CD4-positive, alpha-beta T cell treated with Interleukin-4 for 1 hour (primary cell): ENCODE data around the gene ELK3.
A peak's percentile ranks its signal among the peaks of the same experiment; 100 is the strongest.

Experiments
- DNase-seq, 2 donors: peaks; one replicate each; pipeline ENCODE4 v3.0.0-alpha.2; 2020 to 2022

Gene ELK3

DNA sequence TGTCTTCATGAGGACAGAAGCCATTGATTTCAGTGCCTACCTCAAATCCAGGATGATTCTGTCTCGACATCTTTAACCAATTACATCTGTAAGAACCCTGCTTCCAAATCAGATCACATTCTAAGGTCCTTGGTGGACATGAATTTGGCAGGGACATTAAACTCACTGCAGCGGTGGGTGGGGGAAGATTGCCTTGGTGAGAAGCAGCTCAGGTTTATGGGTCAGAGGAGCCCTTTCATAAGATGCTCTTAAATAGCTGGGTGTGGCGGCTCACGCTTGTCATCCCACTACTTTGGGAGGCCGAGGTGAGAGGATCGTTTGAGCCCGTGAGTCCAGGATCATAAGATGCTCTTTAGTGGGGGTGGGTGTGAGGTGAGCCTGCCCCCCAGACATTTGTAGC is 42.9 kb downstream of the ELK3 start:
- DNase-seq, result no peak

DNA sequence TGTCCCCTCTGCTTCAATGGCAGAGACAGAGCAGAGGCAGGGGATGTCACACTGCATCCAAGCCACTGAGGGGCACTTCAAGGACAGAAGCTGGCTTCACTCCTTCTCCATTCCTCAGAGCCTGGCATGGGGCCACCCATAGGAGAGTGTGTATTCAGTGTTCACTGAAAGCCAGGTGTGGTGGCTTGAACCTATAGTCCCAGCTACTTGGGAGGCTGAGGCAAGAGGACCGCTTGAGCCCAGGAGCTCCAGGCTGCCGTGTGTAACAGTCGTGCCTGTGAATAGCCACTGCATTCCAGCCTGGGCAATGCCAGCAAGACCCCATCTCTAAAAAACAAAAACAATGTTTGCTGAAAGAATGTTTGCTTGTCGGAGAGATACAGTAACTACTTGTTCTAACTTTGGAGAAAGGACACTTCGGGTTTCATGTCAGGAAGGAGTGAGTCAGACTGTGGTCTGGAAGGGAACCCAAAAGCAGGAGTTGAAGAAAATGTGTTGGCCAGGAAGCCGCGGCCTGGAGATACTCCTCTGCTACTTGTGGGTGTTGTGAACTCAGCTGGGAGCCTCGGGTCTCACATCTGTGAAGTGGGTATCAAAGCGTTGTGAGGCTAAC is 43.4 kb downstream of the ELK3 start:
- DNase-seq, result peak; percentile 64 to 71

DNA sequence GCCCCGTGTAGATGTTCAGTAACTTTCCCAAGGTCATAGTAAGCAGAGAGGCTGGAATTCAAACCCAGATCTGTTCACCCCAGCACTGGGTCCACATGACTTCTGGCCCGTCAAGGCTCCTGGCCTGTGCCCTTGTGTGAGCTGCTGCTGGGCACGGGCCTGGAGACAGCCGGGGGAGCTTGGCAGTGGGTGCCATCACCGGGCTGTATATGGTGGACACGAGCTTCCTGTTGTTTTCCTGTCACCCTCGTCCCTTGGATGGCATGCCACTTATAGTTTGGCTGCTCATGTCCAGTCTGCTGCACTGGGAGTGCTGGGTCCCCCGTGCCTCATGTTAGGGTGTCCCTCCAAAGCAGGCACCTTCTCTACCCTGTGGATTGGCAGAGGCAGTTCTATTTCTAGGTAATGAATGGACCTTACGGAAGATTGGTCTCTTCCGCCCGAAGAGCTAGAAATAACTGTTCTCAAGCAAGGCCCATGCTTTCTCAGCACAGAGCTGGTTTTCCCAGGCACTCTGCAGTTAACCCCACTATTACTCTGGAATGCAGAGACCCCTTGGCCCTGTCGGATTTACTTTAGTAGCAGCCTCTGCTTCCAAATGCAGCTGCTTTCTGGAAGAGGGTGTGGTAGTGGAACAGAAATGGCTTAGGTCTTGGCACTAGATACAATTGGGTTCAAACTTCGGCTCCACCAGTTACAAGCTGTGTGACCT is 44.3 kb downstream of the ELK3 start:
- no peak for DNase-seq

DNA sequence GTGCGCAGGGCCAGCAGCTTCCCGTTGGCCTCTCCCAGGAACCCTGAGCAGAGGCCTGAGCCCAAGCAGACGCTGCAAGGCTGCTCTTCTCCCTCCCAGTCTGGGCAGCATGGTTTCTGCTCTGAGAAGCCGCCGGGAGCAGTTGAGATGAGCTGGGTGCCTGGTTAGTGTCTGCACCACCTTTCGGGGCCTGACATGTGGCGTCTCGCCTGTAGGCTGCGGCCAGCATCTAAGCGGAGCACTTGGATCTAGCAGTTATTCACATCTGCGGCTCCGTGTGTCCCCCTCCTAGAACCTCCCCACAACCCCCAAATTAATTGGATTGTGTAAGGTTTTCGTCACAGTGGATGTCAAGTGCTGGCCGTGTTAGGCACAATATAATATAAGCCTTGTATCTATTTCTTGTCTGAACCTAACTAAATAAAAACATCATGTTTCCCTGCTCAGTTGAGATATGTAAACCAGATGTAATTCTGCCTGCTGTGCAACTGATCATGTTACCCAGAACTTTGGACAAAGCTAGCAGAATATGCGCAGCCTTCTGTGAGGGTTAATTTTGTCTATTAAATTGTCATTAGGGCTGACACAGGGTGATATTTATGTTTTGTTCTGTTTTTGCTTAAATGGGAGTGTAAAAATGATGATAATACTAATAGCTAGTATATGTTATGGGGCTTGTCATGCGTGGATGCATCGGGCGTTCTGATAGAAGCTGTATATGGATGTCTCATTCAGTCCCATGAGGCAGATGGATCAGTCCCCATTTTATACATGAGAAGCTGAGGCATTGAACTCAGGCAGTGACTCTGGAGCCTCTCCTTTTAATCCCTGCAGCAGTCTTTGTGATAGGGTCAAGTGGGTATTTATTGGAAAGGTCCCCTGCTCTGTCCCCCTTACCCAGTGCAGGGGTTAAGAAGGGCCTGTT is 45.8 kb downstream of the ELK3 start:
- DNase-seq, result no peak

DNA sequence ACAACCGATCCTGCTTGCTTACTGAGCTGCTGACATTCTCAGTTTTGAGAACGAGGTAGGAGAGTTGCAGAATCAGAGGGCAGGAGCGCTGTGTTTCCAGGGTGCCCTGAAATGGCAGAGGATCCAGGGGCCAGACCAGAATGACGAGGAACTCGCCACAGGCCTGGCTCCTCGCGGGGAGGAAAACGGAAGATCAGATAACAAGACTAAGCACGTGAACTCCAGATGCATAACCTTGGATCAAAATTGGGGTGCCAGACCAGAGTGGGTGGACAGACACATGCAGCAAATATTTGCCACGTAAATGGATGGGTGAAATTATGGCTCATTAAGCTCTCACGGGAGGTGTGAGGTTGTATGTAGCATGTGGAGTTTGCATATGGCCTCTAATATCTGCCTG is 46.5 kb downstream of the ELK3 start:
- no peak for DNase-seq

DNA sequence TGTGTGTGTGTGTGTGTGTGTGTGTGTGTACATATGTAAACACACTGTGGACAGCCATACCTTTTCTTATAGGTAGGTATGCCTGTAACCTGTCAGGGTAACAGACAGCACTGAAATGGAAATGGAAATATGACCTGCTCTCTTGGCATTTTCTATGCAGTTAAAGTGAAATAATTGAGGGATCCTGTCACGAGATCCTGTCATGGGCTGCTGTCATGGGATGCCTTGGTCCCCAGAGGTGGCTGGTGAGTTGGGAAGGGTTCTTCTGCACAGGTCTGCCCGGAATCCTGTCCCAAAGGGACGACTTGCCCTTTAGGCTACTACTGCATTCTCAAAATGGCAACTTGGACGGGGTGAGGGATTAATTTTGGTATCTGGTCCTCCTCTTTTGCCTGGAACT is 47.3 kb downstream of the ELK3 start:
- peak in 1 of 2 donors; percentile 45 for DNase-seq

DNA sequence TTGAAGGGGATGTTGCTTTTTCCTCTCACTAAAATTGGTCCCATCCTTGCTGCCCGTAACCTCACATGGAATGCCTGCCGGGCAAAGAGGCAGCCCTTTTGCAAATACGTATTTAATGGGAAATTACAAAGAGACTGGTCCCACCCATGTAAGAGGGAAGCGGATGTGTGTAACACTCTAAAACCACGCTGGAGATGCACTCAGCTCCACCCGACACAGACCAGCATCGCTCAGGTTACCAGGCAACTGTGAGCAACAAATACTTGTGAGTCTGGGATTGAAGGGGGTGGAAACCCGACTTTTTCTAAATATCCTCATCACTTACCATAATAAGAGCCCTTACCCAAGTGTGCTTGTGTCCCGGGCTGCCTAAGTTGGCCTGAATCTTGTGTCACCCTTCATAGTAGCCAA is 47.7 kb downstream of the ELK3 start:
- peak; percentile 92 to 95 for DNase-seq

DNA sequence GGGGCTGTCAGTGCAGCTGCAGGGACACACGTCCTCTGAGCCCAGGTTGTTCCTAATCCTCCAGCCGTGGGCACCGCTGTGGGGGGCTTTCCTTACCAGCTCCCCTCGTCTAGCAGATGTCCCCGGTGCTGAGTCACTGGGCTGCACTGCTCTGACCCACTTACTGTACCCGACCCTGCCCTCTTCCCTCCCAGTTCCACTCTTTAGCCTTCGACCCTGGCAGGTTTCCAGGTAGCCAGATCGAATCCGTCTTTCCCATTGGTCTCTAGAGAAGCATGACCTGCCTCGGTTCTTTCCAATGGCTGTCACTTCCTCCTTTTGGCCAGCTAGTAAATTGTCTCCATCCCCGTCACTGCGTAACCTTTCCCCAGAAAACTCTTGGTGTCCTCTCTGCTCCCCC is 48.4 kb downstream of the ELK3 start:
- peak; percentile 22 to 51 for DNase-seq

DNA sequence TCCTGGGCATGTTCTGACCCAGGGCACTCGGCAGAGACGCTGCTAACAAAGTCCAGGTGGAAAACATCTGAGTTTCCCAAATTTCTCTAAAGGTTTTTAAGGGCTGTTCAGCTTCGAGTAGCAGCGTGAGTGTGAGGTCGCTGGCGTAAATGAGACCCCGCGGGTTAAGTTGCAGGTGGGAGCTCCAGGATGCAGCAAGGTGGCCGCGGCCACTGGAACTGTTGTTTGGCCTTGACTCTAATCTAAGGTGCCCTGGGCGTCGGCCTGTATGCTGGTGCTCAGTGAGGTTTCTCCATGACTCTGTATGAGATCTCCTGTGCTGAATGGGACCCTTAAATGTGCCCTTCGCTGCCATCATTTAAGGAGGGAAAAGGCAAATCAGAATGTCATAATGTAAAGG is 50.7 kb downstream of the ELK3 start:
- DNase-seq, result no peak

DNA sequence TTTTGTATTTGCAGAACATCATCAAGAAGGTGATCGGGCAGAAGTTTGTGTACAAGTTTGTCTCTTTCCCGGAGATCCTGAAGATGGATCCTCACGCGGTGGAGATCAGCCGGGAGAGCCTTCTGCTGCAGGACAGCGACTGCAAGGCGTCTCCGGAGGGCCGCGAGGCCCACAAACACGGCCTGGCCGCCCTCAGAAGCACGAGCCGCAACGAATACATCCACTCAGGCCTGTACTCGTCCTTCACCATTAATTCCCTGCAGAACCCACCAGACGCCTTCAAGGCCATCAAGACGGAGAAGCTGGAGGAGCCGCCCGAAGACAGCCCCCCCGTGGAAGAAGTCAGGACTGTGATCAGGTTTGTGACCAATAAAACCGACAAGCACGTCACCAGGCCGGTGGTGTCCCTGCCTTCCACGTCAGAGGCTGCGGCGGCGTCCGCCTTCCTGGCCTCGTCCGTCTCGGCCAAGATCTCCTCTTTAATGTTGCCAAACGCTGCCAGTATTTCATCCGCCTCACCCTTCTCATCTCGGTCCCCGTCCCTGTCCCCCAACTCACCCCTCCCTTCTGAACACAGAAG is 52.8 kb downstream of the ELK3 start:
- no peak for DNase-seq

DNA sequence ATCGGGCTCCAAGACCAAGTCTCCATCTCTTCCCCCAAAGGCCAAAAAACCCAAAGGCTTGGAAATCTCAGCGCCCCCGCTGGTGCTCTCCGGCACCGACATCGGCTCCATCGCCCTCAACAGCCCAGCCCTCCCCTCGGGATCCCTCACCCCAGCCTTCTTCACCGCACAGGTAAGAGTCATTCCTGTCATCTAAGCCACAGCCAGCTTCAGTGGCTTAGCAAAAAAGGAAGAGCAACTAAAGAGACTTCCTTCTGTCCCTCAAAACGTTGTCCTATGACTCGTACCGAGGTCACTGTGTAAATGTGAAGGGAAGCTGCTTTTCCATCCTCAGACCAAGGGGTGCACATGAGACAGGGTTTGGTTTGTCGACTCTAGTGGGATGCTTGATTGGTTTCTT is 53.4 kb downstream of the ELK3 start:
- DNase-seq, result no peak

DNA sequence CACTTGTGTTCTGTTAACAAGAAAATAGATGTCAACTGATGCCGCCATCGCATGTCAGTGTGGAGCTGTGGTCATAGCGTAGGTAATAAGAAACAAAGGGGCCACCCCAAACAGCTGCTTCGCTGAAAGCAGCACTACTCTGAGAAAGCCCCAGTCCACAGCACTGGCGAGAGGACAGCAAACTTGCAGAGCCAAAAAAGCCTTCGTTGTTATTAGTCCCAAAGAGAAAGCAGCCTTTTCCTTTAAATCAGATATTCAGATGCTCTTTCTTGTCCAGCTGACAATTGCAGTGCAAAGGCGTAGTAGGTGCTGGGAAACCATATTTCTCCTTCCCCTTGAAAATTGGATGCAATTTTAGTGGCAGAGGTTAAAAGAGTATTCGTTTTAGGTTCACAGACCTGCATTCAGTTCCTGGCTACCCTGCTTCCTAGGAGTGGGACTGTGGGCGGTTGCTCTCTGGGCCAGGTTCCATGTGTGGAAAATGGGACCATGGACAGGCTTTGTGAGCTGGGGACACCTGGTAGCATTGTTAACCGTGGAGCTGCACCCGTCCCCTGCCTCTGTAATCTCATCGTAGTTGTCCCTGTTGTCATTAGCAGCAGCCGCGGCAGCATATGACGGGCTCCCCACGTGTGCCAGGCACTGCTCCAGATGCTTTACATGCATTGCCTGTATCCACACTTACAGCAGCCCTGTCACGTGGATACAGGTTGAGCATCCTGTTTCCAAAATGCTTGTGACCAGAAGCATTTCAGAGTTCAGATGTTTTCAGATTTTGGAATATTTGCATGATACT is 54.2 kb downstream of the ELK3 start:
- no peak for DNase-seq

DNA sequence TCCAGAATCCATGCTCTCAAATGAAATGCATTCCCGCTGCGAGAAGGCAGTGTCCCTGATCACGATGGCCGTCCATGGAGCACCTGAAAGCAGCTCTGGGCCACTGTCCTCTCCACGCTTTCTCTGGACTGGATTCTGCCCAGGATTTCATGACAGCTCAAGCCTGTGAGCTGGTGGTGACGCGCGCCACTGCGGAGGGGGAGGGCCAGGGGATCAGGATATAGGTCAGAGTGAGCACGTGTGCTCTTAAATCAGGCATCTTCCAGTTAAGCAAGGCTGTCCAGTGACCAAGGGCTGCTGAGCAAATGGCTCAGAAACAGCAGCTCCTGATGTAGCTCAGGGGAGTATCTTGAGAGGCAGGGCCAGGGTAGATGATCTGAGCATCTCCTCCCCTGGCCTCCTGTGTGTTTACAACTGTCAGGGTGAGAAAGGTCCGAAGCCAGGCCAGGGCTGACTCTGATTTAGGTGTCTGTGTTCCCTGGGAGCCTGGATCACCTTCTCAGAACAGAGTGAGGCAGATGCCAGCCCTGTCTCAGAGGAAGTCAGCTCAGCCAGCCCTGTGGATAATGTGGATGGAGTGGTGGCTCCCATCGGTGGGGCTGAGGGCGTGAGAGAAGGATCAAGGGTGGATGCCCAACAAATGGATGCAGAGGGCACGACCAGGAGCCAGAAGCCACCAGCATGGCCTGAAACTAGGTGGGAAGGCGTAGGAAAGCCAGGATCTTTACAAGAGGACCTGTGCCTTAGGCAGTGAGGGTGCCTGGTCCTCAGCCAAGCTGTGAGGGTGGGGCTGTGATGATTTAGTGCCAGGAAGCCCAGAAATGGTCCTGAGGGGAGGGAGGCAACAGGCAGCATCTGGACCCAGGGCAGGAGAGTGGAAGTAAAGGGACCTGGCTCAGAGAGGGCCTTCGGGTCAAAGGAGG is 55.3 kb downstream of the ELK3 start:
- DNase-seq, result no peak

DNA sequence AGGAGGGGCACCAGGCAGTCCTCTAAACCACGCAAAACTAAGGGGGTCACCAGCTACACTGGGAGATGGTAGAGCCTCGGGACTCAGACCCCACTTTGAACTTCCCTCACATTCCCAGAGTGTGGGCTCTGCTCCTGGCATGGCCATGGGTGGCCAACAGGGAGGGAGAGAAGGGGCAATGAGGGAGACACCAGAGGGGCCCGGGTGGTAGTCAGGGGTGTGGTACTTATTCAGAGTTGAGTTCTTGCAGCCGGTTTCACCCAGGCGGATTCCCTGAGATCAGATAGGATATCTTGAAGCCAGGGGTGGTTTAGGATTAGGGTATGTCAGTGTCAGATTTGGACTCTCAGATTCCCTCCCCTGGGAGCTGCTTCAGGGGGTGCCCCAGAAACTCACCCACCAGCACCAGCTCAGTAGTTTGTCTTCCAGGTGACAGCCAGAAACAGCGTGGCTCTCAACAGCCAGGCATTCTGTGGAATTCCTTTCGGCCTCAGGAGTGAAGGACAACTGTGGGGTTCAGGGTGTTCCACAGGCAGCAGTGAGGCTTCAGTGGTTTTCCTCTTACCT is 56.0 kb downstream of the ELK3 start:
- no peak for DNase-seq

DNA sequence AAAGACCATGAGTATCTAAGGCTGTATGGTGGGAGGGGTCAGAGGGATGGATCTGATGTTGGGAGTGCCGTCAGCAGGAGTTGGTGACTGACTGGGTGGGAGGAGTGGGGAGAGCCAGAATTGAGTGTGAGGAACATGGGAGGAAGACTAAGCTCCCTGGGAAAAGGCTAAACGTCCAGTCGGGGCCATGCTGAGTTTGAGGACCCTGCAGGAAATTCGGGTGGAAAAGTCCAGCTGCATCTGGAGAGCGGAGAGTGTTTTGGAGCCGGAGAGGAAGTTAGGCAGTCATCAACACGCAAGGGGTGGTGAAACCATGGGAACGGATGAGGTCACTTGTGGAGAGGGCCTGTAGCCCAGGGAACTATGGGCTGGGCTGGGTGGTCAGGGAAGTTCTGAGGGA is 60.9 kb downstream of the ELK3 start:
- DNase-seq, result no peak

DNA sequence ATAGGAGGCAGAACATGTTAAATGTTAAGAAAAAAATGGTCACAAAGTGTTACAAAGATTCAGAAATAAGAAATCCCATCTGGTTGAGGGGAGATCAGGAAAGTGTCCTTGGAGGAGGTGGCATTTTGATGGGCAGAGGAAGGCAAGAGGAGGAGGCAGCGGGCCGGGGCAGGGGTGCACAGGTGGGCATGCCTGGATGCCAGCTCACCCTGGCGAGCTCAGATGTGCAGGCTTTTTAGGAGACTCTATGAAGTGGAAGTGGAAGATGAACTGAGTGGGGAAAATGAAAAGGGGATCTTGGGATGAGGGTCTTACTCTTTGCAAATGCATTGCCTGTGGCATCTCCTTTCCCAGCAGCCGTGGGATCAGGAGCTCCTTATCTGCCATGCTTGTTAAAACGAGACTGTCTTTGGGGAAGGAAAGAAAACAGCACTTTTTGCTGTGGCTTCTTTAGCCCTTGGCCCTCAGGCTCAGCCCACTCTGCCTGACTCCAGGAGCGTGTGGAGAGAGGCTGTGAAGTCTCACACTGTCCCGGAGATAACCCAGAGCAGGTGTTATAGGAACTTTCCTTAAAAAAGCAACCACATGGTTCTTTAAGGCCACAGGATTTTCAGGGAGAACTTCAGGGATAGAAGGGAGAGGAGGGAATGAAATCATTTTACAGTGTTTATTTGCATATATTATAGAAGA is 62.6 kb downstream of the ELK3 start:
- DNase-seq, result no peak

DNA sequence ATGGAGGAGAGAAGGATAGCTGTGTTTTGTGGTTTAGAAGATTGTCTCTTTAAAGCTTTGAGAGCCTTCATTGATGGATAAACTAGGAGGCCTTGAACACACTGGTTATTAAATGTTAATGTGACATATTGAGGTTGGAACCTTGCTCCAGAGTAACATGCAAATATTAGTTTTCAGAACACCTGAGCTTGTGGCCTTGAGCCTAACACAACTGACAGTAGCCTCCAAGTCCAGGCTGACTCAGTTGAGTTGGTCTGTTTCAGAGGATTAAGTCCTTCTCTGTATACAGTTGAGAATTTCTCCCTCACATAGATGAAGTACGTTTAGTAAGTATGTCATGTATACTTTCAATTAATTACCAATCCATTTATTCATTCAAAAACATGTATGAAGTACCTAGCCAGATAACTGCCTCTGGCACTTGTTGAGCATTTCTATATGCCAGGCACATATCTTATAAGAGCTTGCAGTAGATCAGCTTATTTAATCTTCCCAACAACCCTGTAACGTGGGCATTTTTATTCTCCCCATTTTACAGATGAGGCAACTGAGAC is 63.5 kb downstream of the ELK3 start:
- DNase-seq, result no peak

DNA sequence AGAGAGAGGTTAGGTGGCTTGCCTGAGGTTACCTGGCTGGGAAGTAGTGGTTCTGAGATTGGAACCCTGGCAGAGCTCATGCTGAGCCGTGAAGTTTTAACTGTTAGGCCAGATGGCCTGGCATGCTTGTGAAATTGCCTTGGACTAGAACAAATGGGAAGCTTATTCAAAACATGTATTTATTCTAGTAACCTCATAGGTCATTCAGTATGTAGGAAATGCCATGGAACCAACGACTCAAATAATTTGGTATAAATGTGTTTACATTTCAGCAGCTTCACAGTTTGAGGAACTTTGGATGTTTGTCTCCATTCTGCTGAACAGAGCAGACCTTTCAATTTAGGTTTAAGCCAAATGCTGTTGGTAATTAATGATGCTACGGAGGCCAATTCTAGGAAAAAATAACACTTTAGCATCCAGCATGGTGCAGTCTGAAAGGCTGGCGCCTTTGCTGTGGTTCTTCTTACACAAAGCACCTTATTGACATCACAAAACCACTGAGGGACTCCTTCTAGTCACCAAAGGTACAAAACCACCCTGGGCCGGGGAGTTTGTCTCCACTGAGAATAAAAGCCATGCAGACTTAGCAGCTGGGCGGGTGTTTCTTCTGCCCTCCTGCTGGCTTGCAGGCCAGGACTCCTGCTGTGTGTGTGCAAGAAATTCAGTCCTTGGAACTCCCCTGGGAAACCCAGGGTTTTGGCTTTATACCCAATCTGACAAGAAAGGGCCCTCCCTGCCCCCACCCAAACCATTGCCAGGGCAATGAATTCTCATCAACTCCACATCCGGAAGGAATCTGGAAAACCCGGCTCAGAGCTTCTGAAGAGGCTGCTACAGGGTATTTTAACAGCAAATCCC is 64.2 kb downstream of the ELK3 start:
- DNase-seq, result peak; percentile 37 to 38

DNA sequence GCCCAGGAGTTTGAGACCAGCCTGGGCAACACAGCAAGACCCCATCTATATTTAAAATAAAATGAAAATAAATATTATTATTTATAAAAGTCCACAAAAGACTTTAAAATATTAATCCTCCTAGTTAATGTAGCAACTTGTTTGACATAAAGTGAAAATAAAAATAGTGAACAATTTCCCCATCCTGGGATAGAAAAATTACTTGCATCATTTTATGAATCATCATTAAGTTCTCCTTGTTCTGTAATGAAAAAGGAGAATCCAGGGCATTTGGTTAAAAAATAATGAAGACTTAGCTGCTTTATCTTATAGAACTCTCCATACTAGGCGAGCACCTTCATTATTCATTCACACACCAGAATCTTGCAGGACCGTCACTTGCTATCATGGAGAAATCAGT is 66.1 kb downstream of the ELK3 start:
- DNase-seq, result no peak
